Right lobe of liver (tissue), 6 donors: ENCODE measurements around the gene EXOC7. TPM values are rescaled to one million over a fixed set of nuclear protein-coding genes. Genes with fewer than 3 reads are reported as not detected.

Source experiments
- ATAC-seq, 4 donors: fragments of 200-7000 bp; cut with Tn5 transposase; one replicate each; pipeline ENCODE4 v1.9.1; 2020; ENCODE audit warnings: mild to moderate bottlenecking in 4 of 4, moderate library complexity in 4 of 4
- DNase-seq, 3 donors: peaks; one replicate each; pipeline ENCODE4 v3.0.0-alpha.2; 2020
- H3K27ac ChIP-seq, 3 donors: fragments of 200-600 bp; one replicate each; pipeline ENCODE4 v1.8.0; 2022
- H3K27me3 ChIP-seq, 2 donors: fragments of 200-600 bp; one replicate each; pipeline ENCODE4 v1.8.0; 2022
- H3K36me3 ChIP-seq, 4 donors: fragments of 200-600 bp; sonication (generic) in 1 of 4; one replicate each; pipeline versions ENCODE4 v1.5.1 to v1.8.0; 2017 to 2022; ENCODE audit warnings: control low read depth in 1 of 4
- H3K4me1 ChIP-seq, 4 donors: fragments of 200-600 bp; sonication (generic) in 1 of 4; one replicate each; pipeline versions ENCODE4 v1.5.1 to v1.8.0; 2017 to 2022; ENCODE audit warnings: control low read depth in 1 of 4
- H3K4me3 ChIP-seq, 3 donors: fragments of 200-600 bp; one replicate each; pipeline ENCODE4 v1.8.0; 2022
- H3K9me3 ChIP-seq, 4 donors: fragments of 200-600 bp; sonication (generic) in 1 of 4; one replicate each; pipeline versions ENCODE4 v1.5.1 to v1.8.0; 2017 to 2022; ENCODE audit warnings: control low read depth in 1 of 4
- POLR2A ChIP-seq: fragments of 450-650 bp; IDR thresholded peaks from one replicate; pipeline ENCODE4 v1.6.1; 2017; ENCODE audit warnings: antibody characterized with exemption, mild to moderate bottlenecking
- WGBS: methylation state at CpG from one replicate; pipeline ENCODE4 v1.1.6; 2018; ENCODE audit warnings: low coverage, low lambda C conversion rate; ENCODE audit not compliant: insufficient coverage; ENCODE audit errors: missing lambda C conversion rate; 5-methylcytosine and 5-hydroxymethylcytosine counted together
- intact Hi-C, 2 donors: fragments of 100-400 bp; cut with DNase I; formaldehyde crosslinking; loops; one replicate each; pipeline versions ENCODE4 v1.11.2 to v1.14.1; 2022
- total RNA-seq, 6 experiments: library from RNA; depleted of rRNA in 2 of 6; stranded (reverse); fragments of >200 nt in 2 of 6; fragmentation: NEBNext Ultra II Directional in 3 of 6; extraction: Animal tissue kit (Norgen Biotek cat#: 25700) in 3 of 6; gene quantifications; one replicate each; pipeline versions ENCODE4 v1.1.0 to v1.2.4, GENCODE V29; 2016 to 2023
- TF ChIP-seq, protein P1 (sequence below), 4 donors: fragments of 200-600 bp in 3 of 4; fragments of 450-650 bp in 1 of 4; IDR thresholded peaks; one replicate each; pipeline versions ENCODE4 v1.5.1 to v1.8.0; 2016 to 2022; ENCODE audit warnings: antibody characterized with exemption in 4 of 4, mild to moderate bottlenecking in 2 of 4
- donor health status: DM: no; HTN: yes; CAD: no.
- donor health status: DM: no; HTN: no; CAD: no.
- donor health status: DM: no; HTN: no; CAD: no.
- donor health status: DM: no; HTN: yes; CAD: no.
- donor health status: DM: no; HTN: yes; CAD: no.

The EXOC7 gene
- total RNA-seq, 6 experiments from 2014 or later: 38.5 to 57.9 (median 50.6) TPM

DNA sequence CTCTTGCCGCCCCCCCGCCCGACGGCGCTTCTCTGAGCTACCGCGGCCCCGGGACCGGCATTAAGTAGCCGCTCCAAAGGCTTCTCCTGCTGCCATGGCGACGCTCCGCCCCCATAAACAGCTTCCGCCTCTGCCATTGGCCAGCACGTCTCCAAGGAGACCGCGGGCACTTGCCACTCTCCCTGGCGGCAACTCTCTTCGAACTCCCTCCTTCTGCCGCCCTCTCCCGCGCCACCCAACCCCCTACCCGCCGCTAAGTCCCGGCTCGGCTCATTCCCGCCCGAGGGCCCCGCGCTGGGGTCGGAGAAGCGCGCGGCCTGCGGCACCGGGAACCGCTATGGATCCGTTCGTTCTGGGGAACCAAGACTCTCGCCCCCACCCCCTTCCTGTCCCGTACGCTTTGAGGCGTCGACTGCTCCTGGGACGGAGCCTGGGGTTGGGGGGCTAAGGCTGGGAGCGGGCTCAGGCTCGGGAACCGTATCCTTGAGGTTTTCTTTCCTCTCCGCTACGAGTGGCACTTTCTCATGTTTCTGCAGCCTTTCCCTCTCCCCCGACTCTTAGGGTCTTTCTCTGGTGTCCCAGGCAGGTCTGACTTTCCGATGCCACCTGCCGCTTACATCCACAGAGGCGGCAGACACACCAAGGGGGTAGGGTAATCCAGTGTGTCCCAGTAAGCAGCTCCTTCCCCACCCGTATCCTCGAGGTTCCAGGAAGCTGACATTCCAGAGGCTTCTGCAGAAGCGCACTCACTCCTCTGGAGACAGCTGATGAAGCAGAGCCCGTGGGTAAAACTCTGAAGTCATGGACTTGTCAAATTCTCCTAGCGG is 37.8 kb upstream of the EXOC7 start, which contains the start of gene FOXJ1:
Gene FOXJ1 (minus strand): TSS at position 34 of the 827 bp plus-strand sequence. CDS start 850 bp downstream, outside the sequence.
- WGBS: 16% methylated on average over 23 of the region's 59 CpGs
- peaks cover 0 to 10% (median 4%) of the 10 kb centered on the region in 4 donors for H3K4me1 ChIP-seq
- H3K4me3 ChIP-seq: peak within 1 kb of the TSS; percentile 37 to 44 (median 40)

DNA sequence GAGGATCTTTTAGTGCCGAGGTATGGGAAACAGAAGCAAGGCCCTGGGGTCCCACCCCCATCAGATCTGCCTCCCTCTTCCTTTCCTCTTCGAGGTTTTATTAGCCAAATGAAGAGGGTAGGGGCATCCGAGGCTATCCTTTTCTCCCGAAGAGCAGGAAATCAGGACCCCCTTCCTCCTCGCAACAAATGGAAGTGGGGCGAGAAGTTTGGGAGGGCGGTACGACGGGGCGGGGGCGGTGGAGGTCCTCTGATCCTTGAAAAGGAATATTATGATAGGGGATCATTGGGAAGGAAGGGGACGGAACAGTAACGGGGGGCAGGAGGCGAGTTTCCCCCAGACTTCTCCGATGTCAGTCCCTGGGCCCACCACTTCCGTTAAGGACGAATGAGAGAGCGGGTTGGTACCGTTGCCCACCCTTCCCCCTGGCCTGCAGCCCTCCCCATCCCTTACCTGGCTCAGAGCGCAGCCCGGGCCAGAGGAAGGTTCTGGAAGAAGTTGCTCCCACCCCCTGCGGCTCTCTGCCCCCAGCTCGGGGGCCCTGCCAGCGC is 37.1 kb upstream of the EXOC7 start:
- no peak for DNase-seq
- peak overlapping the region; percentile 37 to 44 (median 40) for H3K4me3 ChIP-seq
- ATAC-seq: no peak
- H3K27ac ChIP-seq: no peak overlapping the region
- 4% methylated on average over 7 of the region's 24 CpGs for WGBS
- no peaks in the 10 kb centered on the region for H3K36me3 ChIP-seq
- H3K9me3 ChIP-seq: no peaks in the 10 kb centered on the region
- peaks cover 0 to 9% of the 10 kb centered on the region in 2 donors for H3K27me3 ChIP-seq
- H3K4me1 ChIP-seq: peaks cover 0 to 10% (median 4%) of the 10 kb centered on the region in 4 donors
- TF ChIP-seq, protein P1, sequence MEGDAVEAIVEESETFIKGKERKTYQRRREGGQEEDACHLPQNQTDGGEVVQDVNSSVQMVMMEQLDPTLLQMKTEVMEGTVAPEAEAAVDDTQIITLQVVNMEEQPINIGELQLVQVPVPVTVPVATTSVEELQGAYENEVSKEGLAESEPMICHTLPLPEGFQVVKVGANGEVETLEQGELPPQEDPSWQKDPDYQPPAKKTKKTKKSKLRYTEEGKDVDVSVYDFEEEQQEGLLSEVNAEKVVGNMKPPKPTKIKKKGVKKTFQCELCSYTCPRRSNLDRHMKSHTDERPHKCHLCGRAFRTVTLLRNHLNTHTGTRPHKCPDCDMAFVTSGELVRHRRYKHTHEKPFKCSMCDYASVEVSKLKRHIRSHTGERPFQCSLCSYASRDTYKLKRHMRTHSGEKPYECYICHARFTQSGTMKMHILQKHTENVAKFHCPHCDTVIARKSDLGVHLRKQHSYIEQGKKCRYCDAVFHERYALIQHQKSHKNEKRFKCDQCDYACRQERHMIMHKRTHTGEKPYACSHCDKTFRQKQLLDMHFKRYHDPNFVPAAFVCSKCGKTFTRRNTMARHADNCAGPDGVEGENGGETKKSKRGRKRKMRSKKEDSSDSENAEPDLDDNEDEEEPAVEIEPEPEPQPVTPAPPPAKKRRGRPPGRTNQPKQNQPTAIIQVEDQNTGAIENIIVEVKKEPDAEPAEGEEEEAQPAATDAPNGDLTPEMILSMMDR (IDR thresholded peaks at IDR 0.05): no peak
- no peak for TF ChIP-seq POLR2A
- intact Hi-C loops: loop anchor here in 1 of 2 donors (5.0 kb wide), 1 partner anchor 48 kb away; no protein-coding TSS in a partner anchor

More for the DNA sequence above, 37.8 kb upstream of the EXOC7 start, which contains the start of gene FOXJ1:
- TF ChIP-seq, protein P1 (IDR thresholded peaks at IDR 0.05): no peak
- TF ChIP-seq POLR2A: no peak
- H3K27ac ChIP-seq: no peak within 1 kb of the TSS
- intact Hi-C loops: loop anchor here in 1 of 2 donors (5.0 kb wide), 1 partner anchor 49 kb away; no protein-coding TSS in a partner anchor
- ATAC-seq (peak; percentile 85 to 94 (median 92)), DNase-seq (peak; percentile 84 to 92 (median 91))
- peaks cover 0 to 9% of the 10 kb centered on the region in 2 donors for H3K27me3 ChIP-seq
- H3K9me3 ChIP-seq: no peaks in the 10 kb centered on the region
- no peaks in the 10 kb centered on the region for H3K36me3 ChIP-seq

DNA sequence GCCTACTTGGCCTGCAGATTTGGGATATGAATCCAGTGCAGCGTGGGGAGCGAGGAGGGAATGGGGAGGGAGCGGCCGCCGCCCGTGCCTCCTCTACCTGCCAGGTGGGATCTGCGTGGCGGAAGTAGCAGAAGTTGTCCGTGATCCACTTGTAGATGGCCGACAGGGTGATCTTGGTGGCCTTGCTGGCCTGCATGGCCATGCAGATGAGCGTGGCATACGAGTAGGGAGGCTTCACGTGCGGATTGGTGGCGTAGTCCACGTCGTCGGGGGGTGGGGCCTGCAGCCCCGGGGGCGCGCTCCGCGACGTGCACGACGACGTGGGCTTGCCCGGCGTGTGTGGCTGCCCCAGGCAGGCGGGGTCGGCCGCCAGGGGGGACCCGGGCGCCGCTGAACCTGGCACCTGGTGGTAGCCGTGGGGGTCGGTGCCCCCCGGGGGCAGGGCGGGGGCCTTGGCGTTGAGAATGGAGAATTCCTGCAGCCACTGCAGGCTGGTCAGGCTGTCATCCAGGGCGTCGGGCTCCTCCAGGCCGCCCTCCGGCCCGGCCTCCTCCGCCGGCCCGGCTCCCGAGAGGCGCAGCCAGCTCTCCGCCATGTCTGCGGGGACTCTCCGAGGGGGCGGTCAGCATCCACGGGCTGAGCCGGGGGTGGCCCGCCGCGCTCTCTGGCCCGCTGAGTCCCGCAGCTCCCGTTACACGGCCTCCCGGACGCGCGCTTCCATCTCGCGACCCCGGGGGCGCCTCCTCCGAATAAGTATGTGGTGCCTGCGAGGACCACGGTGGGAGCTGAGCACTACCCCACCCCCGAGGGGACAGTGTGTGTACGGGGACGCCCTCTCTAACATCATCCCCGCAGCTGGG is 36.4 kb upstream of the EXOC7 start:
- Histone ChIP-seq H3K27me3 (peaks cover 0 to 9% of the 10 kb centered on the region in 2 donors), H3K4me3 (no peak overlapping the region), H3K4me1 (peaks cover 0 to 10% (median 4%) of the 10 kb centered on the region in 4 donors), H3K36me3 (no peaks in the 10 kb centered on the region), H3K9me3 (no peaks in the 10 kb centered on the region), H3K27ac (no peak overlapping the region)
- TF ChIP-seq, protein P1 (IDR thresholded peaks at IDR 0.05): no peak
- no peak for TF ChIP-seq POLR2A
- intact Hi-C loops: loop anchor here in 1 of 2 donors (5.0 kb wide), 1 partner anchor 48 kb away; no protein-coding TSS in a partner anchor
- no peak for ATAC-seq
- 50% methylated on average over 15 of the region's 78 CpGs for WGBS
- peak in 1 of 3 donors; percentile 23 for DNase-seq
